Measurements from ENCODE around the gene ZNF547.

The ZNF547 gene

GRCh38 chr19:57362997-57363687 lies at the start of gene ZNF547, which contains the start of gene TRAPPC2B:
Gene ZNF547, plus strand, starts transcription at chr19:57363551. Its CDS starts 5,005 bp downstream, at chr19:57368556.
Gene TRAPPC2B, plus strand, starts transcription at chr19:57363551. Its CDS starts 1,283 bp downstream, at chr19:57364834.
- ChIA-PET CTCF (no interaction called here), POLR2A (interaction anchor here (0.6 to 2.2 kb wide), 9 partner anchors 9 to 787 kb away, joined by 3 to 29 read pairs (median 4); partner anchors contain the start of genes ZNF304, ZNF329, ZNF548 and ZNF552)
- Histone ChIP-seq H3K4me1 (ENCODE audit: control insufficient read depth, insufficient read depth, low read length) (peaks cover 4% of the 10 kb centered on the region; the same call in 1 of the 2 replicates), H3K9me3 (ENCODE audit: control insufficient read depth, insufficient read depth, low read depth, low read length) (no peaks in the 10 kb centered on the region), H3K27ac (ENCODE audit: extremely low read depth, low read depth, low read length) (peak within 1 kb of the TSS; percentile 54), H3K36me3 (ENCODE audit: control insufficient read depth in 2 of 2, insufficient read depth in 1 of 2, low read length in 2 of 2) (peaks cover 11 to 17% of the 10 kb centered on the region in 2 experiments), H3K4me3 (ENCODE audit: low read depth, low read length) (peak within 1 kb of the TSS; percentile 86)
- TF ChIP-seq, protein P1, sequence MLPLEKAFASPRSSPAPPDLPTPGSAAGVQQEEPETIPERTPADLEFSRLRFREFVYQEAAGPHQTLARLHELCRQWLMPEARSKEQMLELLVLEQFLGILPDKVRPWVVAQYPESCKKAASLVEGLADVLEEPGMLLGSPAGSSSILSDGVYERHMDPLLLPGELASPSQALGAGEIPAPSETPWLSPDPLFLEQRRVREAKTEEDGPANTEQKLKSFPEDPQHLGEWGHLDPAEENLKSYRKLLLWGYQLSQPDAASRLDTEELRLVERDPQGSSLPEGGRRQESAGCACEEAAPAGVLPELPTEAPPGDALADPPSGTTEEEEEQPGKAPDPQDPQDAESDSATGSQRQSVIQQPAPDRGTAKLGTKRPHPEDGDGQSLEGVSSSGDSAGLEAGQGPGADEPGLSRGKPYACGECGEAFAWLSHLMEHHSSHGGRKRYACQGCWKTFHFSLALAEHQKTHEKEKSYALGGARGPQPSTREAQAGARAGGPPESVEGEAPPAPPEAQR (tag by site-specific recombination; IDR thresholded peaks at IDR 0.05) = 0 out of 2 replicates have a peak, but pooled peaks have one; percentile 56
- no peak for TF ChIP-seq ZNF600 (tag by site-specific recombination; IDR thresholded peaks at IDR 0.05)
- no peak for TF ChIP-seq ZNF707 (tag by site-specific recombination; IDR thresholded peaks at IDR 0.05)
- no peak for TF ChIP-seq MEIS1 (CRISPR knock-in tag; IDR thresholded peaks at IDR 0.05; ENCODE audit: borderline replicate concordance)
- TF ChIP-seq ZNF518A (tag by site-specific recombination; conservative IDR thresholded peaks at IDR 0.05; ENCODE audit: low read depth) = peak; percentile 93
- no peak for TF ChIP-seq ZNF174 (tag by site-specific recombination; IDR thresholded peaks at IDR 0.05)
- peak; percentile 84 for TF ChIP-seq ZXDB (tag by site-specific recombination; IDR thresholded peaks at IDR 0.05)
- no peak for TF ChIP-seq ZSCAN30 (tag by site-specific recombination; IDR thresholded peaks at IDR 0.05)
- no peak for TF ChIP-seq BCL11A (tag by site-specific recombination; IDR thresholded peaks at IDR 0.05; ENCODE audit: low read depth)
- TF ChIP-seq, protein P2, sequence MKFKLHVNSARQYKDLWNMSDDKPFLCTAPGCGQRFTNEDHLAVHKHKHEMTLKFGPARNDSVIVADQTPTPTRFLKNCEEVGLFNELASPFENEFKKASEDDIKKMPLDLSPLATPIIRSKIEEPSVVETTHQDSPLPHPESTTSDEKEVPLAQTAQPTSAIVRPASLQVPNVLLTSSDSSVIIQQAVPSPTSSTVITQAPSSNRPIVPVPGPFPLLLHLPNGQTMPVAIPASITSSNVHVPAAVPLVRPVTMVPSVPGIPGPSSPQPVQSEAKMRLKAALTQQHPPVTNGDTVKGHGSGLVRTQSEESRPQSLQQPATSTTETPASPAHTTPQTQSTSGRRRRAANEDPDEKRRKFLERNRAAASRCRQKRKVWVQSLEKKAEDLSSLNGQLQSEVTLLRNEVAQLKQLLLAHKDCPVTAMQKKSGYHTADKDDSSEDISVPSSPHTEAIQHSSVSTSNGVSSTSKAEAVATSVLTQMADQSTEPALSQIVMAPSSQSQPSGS (tag by site-specific recombination; IDR thresholded peaks at IDR 0.05; ENCODE audit: low read depth) = peak; percentile 100
- peak; percentile 78 for TF ChIP-seq SP7 (tag by site-specific recombination; IDR thresholded peaks at IDR 0.05)
- TF ChIP-seq ZNF776 (tag by site-specific recombination; IDR thresholded peaks at IDR 0.05; ENCODE audit: borderline replicate concordance) = no peak
- no peak for TF ChIP-seq ZNF48 (tag by site-specific recombination; IDR thresholded peaks at IDR 0.05)
- TF ChIP-seq, protein P3, sequence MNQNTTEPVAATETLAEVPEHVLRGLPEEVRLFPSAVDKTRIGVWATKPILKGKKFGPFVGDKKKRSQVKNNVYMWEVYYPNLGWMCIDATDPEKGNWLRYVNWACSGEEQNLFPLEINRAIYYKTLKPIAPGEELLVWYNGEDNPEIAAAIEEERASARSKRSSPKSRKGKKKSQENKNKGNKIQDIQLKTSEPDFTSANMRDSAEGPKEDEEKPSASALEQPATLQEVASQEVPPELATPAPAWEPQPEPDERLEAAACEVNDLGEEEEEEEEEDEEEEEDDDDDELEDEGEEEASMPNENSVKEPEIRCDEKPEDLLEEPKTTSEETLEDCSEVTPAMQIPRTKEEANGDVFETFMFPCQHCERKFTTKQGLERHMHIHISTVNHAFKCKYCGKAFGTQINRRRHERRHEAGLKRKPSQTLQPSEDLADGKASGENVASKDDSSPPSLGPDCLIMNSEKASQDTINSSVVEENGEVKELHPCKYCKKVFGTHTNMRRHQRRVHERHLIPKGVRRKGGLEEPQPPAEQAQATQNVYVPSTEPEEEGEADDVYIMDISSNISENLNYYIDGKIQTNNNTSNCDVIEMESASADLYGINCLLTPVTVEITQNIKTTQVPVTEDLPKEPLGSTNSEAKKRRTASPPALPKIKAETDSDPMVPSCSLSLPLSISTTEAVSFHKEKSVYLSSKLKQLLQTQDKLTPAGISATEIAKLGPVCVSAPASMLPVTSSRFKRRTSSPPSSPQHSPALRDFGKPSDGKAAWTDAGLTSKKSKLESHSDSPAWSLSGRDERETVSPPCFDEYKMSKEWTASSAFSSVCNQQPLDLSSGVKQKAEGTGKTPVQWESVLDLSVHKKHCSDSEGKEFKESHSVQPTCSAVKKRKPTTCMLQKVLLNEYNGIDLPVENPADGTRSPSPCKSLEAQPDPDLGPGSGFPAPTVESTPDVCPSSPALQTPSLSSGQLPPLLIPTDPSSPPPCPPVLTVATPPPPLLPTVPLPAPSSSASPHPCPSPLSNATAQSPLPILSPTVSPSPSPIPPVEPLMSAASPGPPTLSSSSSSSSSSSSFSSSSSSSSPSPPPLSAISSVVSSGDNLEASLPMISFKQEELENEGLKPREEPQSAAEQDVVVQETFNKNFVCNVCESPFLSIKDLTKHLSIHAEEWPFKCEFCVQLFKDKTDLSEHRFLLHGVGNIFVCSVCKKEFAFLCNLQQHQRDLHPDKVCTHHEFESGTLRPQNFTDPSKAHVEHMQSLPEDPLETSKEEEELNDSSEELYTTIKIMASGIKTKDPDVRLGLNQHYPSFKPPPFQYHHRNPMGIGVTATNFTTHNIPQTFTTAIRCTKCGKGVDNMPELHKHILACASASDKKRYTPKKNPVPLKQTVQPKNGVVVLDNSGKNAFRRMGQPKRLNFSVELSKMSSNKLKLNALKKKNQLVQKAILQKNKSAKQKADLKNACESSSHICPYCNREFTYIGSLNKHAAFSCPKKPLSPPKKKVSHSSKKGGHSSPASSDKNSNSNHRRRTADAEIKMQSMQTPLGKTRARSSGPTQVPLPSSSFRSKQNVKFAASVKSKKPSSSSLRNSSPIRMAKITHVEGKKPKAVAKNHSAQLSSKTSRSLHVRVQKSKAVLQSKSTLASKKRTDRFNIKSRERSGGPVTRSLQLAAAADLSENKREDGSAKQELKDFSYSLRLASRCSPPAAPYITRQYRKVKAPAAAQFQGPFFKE (tag by site-specific recombination; IDR thresholded peaks at IDR 0.05; ENCODE audit: borderline replicate concordance) = no peak
- TF ChIP-seq ZNF211 (tag by site-specific recombination; IDR thresholded peaks at IDR 0.05; ENCODE audit: low read depth) = no peak
- TF ChIP-seq SP3 (tag by site-specific recombination; IDR thresholded peaks at IDR 0.05) = peak; percentile 77
- TF ChIP-seq, protein P4, sequence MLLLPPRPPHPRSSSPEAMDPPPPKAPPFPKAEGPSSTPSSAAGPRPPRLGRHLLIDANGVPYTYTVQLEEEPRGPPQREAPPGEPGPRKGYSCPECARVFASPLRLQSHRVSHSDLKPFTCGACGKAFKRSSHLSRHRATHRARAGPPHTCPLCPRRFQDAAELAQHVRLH (tag by site-specific recombination; IDR thresholded peaks at IDR 0.05) = peak; percentile 60; the same call in 1 of the 2 replicates
- TF ChIP-seq ZNF501 (tag by site-specific recombination; IDR thresholded peaks at IDR 0.05) = no peak
- no peak for TF ChIP-seq ZNF792 (tag by site-specific recombination; IDR thresholded peaks at IDR 0.05)

Measured in HEK293 (cell line).